ENCODE measurements around the gene PLP2. TPM values are rescaled to one million over a fixed set of nuclear protein-coding genes. Genes with fewer than 3 reads are reported as not detected.

The PLP2 gene
- 21.1 and 26.8 TPM in 2 replicates for total RNA-seq

DNA sequence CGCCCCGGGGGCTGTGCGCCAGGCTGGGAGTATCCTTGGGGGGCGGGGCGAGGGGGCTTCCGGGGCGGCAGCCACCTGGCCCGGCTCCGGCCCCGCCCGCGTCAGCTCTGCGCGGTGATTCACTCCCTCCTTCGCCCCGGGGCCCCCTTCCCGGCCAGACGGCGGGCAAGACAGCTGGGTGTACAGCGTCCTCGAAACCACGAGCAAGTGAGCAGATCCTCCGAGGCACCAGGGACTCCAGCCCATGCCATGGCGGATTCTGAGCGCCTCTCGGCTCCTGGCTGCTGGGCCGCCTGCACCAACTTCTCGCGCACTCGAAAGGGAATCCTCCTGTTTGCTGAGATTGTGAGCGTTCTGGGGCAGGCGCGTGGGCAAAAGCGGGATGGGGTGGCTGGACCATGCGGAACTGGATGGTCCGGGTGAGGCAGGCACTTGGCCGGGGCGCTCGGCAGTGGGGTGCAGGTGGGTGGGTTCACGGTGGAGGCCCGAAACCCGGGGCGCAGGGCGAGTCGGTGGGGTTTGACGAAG is at the start of gene PLP2:
Gene PLP2, plus strand, starts transcription at position 147 of the 528 bp plus-strand sequence. Its CDS starts 103 bp downstream, at position 250.

GRCh38 chrX:49162620-49163019 is 9.1 kb upstream of the PLP2 start, which contains the start of gene MAGIX:
Gene MAGIX (plus strand): TSS chrX:49162758. CDS start chrX:49162890, 132 bp downstream.

GRCh38 chrX:49186125-49187027 is 14.7 kb downstream of the PLP2 start, which contains the start of gene PRICKLE3:
Gene PRICKLE3 (minus strand): TSS chrX:49186373. CDS start chrX:49186297, 76 bp downstream.

DNA sequence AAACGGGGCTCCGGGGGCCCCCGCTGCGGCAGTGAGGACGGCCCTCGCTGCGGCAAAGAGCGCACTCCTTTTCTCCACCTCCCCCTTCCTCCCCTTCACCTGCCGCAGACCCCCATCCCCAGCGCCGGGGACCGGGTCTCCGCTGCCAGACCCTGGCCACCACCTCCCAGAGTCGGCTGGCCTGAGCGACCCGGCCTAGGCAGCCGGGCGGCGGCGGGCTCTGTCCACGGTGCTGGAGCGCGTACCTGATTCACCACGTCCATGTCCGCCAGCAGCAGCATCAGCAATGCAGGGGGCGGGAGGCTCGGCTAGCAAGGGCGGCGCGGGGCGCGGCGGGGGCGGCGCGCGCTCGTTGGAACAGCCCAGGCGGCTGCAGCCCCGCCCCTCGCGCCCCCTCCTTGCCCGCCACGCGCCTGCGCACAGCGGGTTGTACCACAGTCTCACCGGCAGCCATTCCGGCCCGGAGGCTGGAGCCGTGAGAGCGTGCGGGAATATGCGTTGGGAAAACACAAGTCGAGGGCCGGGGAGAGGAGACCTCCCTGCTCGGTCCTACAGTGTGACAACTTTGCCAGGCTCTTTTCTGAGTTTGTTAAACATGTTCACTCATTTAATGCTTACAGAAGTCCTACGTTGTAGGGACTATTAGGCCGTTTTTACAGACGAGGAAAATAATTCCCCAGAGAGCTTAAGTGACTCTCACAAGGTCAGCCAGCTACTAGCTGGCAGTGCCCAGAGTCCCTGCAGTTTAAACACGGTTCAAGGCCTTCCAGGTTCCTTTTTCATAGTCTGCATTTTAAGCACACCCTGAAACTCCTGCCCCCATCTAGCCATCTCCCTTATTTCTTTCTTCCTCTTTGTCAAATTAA is 28.4 kb downstream of the PLP2 start, which contains the start of gene SYP:
Gene SYP, minus strand, starts transcription at position 288 of the 866 bp plus-strand sequence. Its CDS starts 7 bp downstream, at position 281.

Other genes starting within 250 kb of the PLP2 start
- 37.5 and 47.6 TPM in 2 replicates for gene OTUD5, start 214.3 kb upstream of the PLP2 start, total RNA-seq
- gene KCND1, start 200.1 kb upstream of the PLP2 start, total RNA-seq: 1.9 and 4.3 TPM in 2 replicates
- gene GRIPAP1, start 169.6 kb upstream of the PLP2 start, total RNA-seq: 20.5 and 20.8 TPM in 2 replicates
- gene TFE3, start 128.5 kb upstream of the PLP2 start, total RNA-seq: 45.1 and 66.0 TPM in 2 replicates
- gene CCDC120, start 112.9 kb upstream of the PLP2 start, total RNA-seq: 0.83 and 1.2 TPM in 2 replicates
- 14.6 and 15.3 TPM in 2 replicates for gene PRAF2, start 97.9 kb upstream of the PLP2 start, total RNA-seq
- 54.3 and 58.6 TPM in 2 replicates for gene WDR45, start 92.0 kb upstream of the PLP2 start, total RNA-seq
- gene GPKOW, start 48.2 kb upstream of the PLP2 start, total RNA-seq: 20.0 and 23.9 TPM in 2 replicates
- gene MAGIX, start 9.1 kb upstream of the PLP2 start, total RNA-seq: 2.8 and 5.5 TPM in 2 replicates
- gene PRICKLE3, start 14.5 kb downstream of the PLP2 start, total RNA-seq: 7.1 and 10.4 TPM in 2 replicates
- 0.50 and 0.87 TPM in 2 replicates for gene SYP, start 28.3 kb downstream of the PLP2 start, total RNA-seq
- under 0.01 TPM in 2 replicates for gene CACNA1F, start 61.4 kb downstream of the PLP2 start, total RNA-seq
- gene CCDC22, start 63.6 kb downstream of the PLP2 start, total RNA-seq: 13.2 and 15.0 TPM in 2 replicates
- not detected in 2 replicates for gene FOXP3, start 92.8 kb downstream of the PLP2 start, total RNA-seq
- gene PPP1R3F, start 97.9 kb downstream of the PLP2 start, total RNA-seq: 2.8 and 14.9 TPM in 2 replicates
- not detected in 2 replicates for gene GAGE10, start 131.7 kb downstream of the PLP2 start, total RNA-seq
- not detected in 2 replicates for gene GAGE12J, start 150.1 kb downstream of the PLP2 start, total RNA-seq
- gene GAGE13, start 159.7 kb downstream of the PLP2 start, total RNA-seq: not detected in 2 replicates

All from smooth muscle cell of trachea (primary cell).